ENCODE results near the gene MYO1F.

GRCh38 chr19:8501981-8502380 lies 75.3 kb downstream of the MYO1F start:
- TF ChIP-seq, protein P1, sequence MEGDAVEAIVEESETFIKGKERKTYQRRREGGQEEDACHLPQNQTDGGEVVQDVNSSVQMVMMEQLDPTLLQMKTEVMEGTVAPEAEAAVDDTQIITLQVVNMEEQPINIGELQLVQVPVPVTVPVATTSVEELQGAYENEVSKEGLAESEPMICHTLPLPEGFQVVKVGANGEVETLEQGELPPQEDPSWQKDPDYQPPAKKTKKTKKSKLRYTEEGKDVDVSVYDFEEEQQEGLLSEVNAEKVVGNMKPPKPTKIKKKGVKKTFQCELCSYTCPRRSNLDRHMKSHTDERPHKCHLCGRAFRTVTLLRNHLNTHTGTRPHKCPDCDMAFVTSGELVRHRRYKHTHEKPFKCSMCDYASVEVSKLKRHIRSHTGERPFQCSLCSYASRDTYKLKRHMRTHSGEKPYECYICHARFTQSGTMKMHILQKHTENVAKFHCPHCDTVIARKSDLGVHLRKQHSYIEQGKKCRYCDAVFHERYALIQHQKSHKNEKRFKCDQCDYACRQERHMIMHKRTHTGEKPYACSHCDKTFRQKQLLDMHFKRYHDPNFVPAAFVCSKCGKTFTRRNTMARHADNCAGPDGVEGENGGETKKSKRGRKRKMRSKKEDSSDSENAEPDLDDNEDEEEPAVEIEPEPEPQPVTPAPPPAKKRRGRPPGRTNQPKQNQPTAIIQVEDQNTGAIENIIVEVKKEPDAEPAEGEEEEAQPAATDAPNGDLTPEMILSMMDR (IDR thresholded peaks at IDR 0.05), result no peak
- no peak for TF ChIP-seq POLR2A (IDR thresholded peaks at IDR 0.05)
